ENCODE measurements around the gene OLR1.

DNA sequence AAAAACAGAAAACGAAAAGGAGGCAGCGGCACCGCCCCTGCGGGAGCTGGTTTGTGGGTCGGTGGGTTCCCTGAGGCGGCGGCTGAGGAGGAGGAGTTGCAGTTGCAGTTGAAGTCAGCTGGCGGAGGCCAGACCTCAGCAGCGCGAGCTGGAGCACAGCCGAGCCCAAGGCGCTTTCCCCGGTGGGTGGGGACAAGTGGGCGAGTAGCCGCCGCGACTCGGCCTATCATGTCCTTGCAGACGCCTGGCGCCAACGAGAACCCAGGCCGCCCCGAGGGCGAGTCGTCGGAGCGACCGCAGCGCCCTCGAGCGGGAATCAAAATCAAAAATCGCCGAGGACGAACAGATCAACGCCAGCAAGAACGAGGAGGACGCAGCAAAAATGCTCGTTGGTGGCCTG, 60.5 kb downstream of the OLR1 start:
- TF ChIP-seq EZH2 (IDR thresholded peaks at IDR 0.05; ENCODE audit: borderline replicate concordance, low read depth, low read length, poor library complexity, severe bottlenecking): no peak
- TF ChIP-seq CTCF (conservative IDR thresholded peaks at IDR 0.05; ENCODE audit: low read depth, low read length): no peak
